K562 (cell line): Measurements from ENCODE around the gene DOLK. TPM values are rescaled to one million over a fixed set of nuclear protein-coding genes. Genes with fewer than 3 reads are reported as not detected.

ENCODE experiments used
- ASH1L ChIP-seq: fragments of 450-650 bp; IDR thresholded peaks from 2 replicates; pipeline ENCODE4 v1.6.1; 2018; ENCODE audit warnings: borderline replicate concordance, mild to moderate bottlenecking, low read depth; ENCODE audit not compliant: partially characterized antibody
- HNRNPLL ChIP-seq: fragments of 200-400 bp; formaldehyde crosslinking; IDR thresholded peaks from 2 replicates; pipeline ENCODE4 v1.6.1; 2017; ENCODE audit warnings: low read length, low read depth, mild to moderate bottlenecking; ENCODE audit not compliant: poor library complexity, severe bottlenecking
- ILK ChIP-seq: fragments of 450-650 bp; IDR thresholded peaks from 2 replicates; pipeline ENCODE4 v1.6.1; 2016; ENCODE audit warnings: missing genetic modification characterization, low read depth, mild to moderate bottlenecking, missing compliant biosample characterization, moderate library complexity, borderline replicate concordance
- LARP7 ChIP-seq: fragments of 450-650 bp; IDR thresholded peaks from 2 replicates; pipeline ENCODE4 v1.6.1; 2016
- MLLT1 ChIP-seq, 2 experiments: fragments of 450-650 bp; IDR thresholded peaks; 2 replicates each; pipeline ENCODE4 v1.6.1; 2016
- MNT ChIP-seq, 2 experiments: fragments of 450-650 bp; conservative IDR thresholded peaks; 2 replicates each; pipeline ENCODE4 v1.6.1; 2017; ENCODE audit warnings: mild to moderate bottlenecking in 2 of 2, moderate library complexity in 2 of 2
- PRPF4 ChIP-seq: fragments of 200-400 bp; formaldehyde crosslinking; IDR thresholded peaks from one replicate; pipeline ENCODE4 v1.6.1; 2017; ENCODE audit warnings: low read length, low read depth, mild to moderate bottlenecking; ENCODE audit not compliant: insufficient read depth, poor library complexity, severe bottlenecking
- PTRF ChIP-seq: fragments of 450-650 bp; IDR thresholded peaks from 2 replicates; pipeline ENCODE4 v1.6.1; 2016; ENCODE audit warnings: mild to moderate bottlenecking, missing genetic modification characterization, missing compliant biosample characterization
- RCOR1 ChIP-seq, 2 experiments: IDR thresholded peaks; 2 replicates each; pipeline ENCODE4 v1.6.1; 2012; ENCODE audit warnings: low read depth in 2 of 2, low read length in 2 of 2, borderline replicate concordance in 1 of 2, improper control_type of control experiment in 1 of 2
- RREB1 ChIP-seq: fragments of 250-450 bp; sonication (Bioruptor Pico); IDR thresholded peaks from 2 replicates; pipeline ENCODE4 v1.4.0; 2020
- SRSF7 ChIP-seq: fragments of 200-400 bp; formaldehyde crosslinking; optimal IDR thresholded peaks from 2 replicates; pipeline ENCODE3; 2017; ENCODE audit warnings: mild to moderate bottlenecking, low read depth, low read length
- ZBTB11 ChIP-seq, 3 experiments: fragments of 200-800 bp in 1 of 3; fragments of 250-450 bp in 1 of 3; fragments of 450-650 bp in 1 of 3; sonication (Bioruptor Pico) in 1 of 3; sonication (Bioruptor generic) in 1 of 3; formaldehyde crosslinking in 1 of 3; IDR thresholded peaks; 2 replicates each; pipeline versions ENCODE4 v1.6.1 to v1.8.0; 2016 to 2022; ENCODE audit warnings: mild to moderate bottlenecking in 2 of 3, missing genetic modification characterization in 2 of 3, missing compliant biosample characterization in 1 of 3, moderate library complexity in 1 of 3
- polyA plus RNA-seq, 8 experiments: library from polyadenylated mRNA; depleted of rRNA in 4 of 8; stranded (reverse) in 5 of 8; unstranded in 3 of 8; fragments of >200 nt; fragmentation: Nextera tagmentation in 2 of 8; fragmentation: Illumina TruSeq in 1 of 8; extraction: Ambion mirVana in 2 of 8; extraction: Trizol in 1 of 8; gene quantifications; 2 replicates each; pipeline versions ENCODE4 v1.2.1 to v1.2.3, GENCODE V29; 2011 to 2014; ENCODE audit warnings: inconsistent platforms in 1 of 8, missing spikeins in 1 of 8
- total RNA-seq, 7 experiments: library from RNA; depleted of rRNA in 6 of 7; stranded (reverse); fragments of >200 nt in 6 of 7; fragmentation: Illumina TruSeq in 2 of 7; extraction: Trizol in 2 of 7; gene quantifications; 2 replicates each; pipeline versions ENCODE4 v1.2.1 to v1.2.3, GENCODE V29; 2011 to 2021; ENCODE audit warnings: low replicate concordance in 1 of 7

The DOLK gene
- total and polyA plus RNA-seq, 9 of the 15 experiments (the other 6 are each of a cell fraction or from before 2014, with no cell fraction given), result 2.6 to 14.2 (median 11.7) TPM

GRCh38 chr9:128947527-128948301, at the start of gene DOLK, which contains the start of gene NUP188 (continued):
- TF ChIP-seq MNT (conservative IDR thresholded peaks at IDR 0.05), result peak; percentile 94 to 97
- TF ChIP-seq HNRNPLL, result peak; percentile 5
- peak in 1 of 2 experiments; percentile 76; a peak in 2 of 4 replicates for TF ChIP-seq MLLT1 (IDR thresholded peaks at IDR 0.05)
- TF ChIP-seq ASH1L, result no peak
- TF ChIP-seq LARP7, result peak; percentile 42; the same call in 1 of the 2 replicates
- TF ChIP-seq SRSF7, result no peak
- TF ChIP-seq PTRF (tag), result no peak
- 0 out of 6 replicates have a peak, but pooled peaks of 1 of the 3 experiments have one; percentile 30 for TF ChIP-seq ZBTB11 (CRISPR knock-in tag; IDR thresholded peaks at IDR 0.05)
- TF ChIP-seq RREB1 (CRISPR knock-in tag), result peak; percentile 22; the same call in 1 of the 2 replicates
- no peak for TF ChIP-seq ILK (tag)
- TF ChIP-seq RCOR1 (IDR thresholded peaks at IDR 0.05; ENCODE audit: borderline replicate concordance in 1 of 2, low read depth in 2 of 2, low read length in 2 of 2), result peak in 1 of 2 experiments; percentile 15; a peak in 2 of 4 replicates
- no peak for TF ChIP-seq PRPF4
